Dedifferentiated amniotic fluid mesenchymal stem cell (primary cell): ENCODE measurements around the gene HSDL2.
A peak's percentile ranks its signal among the peaks of the same experiment; 100 is the strongest.
"Not testable (repeated sequence)": the region's sequence is repeated elsewhere in the genome, so short reads cannot be mapped to it uniquely, and the experiment has no call there.

Experiments
- DNase-seq: peaks from one replicate; pipeline ENCODE4 v3.0.0-alpha.2; 2016; ENCODE audit errors: extremely low spot score

The HSDL2 gene

DNA sequence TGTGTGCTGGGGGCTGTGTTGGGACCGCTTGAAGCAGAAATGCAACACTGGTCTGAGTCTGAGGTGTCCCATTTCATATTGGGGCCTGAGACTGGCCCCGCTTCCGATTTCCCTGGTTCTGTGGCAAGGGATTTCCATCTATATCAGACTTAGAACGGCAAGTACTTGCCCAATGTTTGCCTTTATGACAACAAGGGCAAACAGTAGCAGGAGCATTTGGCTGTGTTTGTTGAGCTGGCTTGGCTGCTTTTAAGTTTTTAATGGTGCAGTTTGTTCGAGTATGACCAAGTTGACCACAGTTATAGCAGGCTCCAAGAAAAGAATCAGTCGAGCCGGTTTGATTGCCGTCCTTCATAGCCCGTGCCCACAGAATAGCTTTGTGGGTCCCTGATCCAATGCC, 17.0 kb downstream of the HSDL2 start:
- DNase-seq: no peak

DNA sequence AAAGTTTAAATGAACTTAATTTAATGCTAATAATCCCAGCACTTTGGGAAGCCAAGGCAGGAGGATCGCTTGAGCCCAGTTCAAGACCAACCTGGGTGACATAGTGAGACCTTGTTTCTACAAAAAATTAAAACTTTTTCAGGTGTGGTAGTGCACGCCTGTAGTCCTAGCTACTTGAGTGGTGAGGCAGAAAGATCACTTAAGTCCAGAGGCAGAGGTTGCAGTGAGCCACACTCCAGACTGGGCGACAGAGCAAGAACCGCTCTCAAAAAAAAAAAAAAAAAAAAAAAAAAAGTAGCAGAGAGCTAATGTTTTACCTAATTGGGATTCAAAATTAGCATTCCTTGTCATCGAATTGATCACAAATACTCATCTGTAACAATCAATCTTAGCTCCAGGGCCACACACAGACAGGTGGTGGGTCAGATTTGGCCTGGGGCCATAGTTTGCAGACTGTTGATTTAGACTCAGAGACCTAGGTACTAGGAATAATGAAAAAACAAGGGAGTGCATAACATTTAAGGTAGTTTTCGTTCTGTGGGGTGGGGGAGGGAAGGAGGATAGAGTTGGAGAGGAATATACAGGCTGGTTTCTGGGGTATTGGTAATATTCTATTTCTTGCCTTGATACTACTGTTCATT, 21.4 kb downstream of the HSDL2 start:
- DNase-seq: no peak

DNA sequence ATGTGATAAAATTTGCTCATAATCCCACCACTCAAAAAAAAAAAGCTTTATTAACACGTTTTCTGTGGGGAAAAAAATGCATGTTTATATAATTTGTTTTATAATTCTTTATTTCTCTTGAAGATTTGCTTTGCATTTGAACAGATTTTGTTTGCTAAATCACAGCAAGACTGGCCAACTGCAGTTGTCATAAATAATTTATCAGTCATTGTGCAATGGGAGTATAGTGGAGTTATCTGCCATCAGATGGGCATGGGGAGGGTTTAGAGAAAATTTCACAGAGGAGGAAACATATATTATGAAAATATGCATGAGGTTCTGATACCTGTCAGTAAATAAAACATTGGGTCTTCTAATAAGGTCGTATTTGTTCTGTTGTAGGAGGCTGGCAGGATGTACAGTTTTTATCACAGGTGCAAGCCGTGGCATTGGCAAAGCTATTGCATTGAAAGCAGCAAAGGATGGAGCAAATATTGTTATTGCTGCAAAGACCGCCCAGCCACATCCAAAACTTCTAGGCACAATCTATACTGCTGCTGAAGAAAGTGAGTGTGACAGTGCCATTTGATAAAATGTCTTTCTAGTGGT, 23.8 kb downstream of the HSDL2 start:
- DNase-seq: no peak

DNA sequence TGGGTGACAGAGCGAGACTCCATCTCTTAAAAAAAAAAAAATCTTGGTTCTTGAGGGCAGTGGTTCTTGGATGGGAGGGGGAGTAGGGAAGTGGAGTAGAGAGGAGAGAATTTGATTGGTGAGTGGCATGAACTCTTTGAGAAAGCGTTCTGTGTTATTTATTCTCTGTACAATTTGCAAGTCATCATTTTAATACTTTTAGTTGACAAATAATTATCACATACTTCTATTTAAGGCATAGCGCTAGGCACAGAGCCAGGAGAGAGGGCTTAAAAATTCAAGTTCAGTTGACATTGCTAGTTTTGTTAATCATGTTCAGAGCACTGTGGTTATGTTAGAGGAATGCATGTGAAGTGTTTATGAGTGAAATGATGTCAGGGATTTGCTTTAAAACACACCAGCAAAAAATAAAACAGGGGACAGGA, 24.6 kb downstream of the HSDL2 start:
- no peak for DNase-seq

DNA sequence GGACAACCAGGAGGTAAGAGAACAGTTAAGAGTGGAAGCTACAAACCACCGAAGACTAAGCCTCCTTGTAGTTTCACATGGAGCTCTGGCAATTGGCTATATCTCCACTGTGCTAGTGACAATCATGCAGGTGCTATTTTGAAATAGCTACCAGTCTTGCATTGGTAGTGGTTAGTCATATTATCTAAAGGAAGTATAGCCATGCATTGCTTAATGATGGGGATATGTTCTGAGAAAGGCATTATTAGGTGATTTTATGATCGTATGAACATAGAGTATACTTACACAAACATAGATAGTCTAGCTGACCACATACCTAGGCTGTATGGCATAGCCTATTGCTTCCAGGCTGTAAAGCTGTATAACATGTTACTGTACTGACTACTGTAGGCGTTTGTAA, 28.4 kb downstream of the HSDL2 start:
- no peak for DNase-seq

GRCh38 chr9:112408819-112409218, 28.9 kb downstream of the HSDL2 start:
- no peak for DNase-seq

- DNase-seq: no peak
Measured at GRCh38 chr9:112409758-112410157, 29.9 kb downstream of the HSDL2 start.

- DNase-seq: peak; percentile 87
Measured at GRCh38 chr9:112411626-112412027, 31.7 kb downstream of the HSDL2 start.

DNA sequence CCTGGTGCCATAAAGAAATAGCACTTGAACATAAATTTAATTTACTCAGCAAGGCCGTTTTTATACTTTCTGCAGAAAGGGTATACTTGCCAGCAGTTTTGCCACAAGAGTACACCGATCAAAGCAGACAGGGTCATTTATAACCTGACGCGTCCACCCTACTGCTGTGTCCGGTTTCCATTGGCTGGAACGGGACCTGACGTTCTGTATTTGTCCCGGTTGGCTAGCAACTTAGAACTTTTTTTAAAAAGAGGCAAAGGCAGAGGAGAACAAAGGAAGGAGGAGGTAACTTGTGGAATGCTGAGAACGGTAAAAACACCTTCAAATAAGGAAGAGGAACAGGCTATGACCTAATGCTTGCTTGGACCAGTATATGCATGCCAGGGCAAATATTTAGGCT, 33.8 kb downstream of the HSDL2 start:
- not testable (repeated sequence) for DNase-seq

DNA sequence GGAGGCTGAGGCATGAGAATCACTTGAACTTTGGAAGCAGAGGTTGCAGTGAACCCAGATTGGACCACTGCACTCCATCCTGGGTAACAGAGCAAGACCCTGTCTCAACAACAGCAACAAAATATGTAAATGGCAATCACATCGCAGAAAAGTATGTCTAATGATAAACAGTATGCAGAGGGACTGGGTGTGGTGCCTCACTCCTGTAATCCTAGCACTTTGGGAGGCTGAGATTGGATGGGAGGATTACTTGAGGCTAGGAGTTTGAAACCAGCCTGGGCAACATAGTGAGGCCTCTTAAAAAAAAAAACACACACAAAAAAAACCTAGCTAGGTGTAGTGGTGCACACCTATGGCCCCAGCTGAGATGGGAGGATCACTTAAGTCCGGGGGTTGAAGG, 40.3 kb downstream of the HSDL2 start:
- DNase-seq: no peak

GRCh38 chr9:112421771-112422222, 41.9 kb downstream of the HSDL2 start:
- no peak for DNase-seq

GRCh38 chr9:112422417-112423148, 42.7 kb downstream of the HSDL2 start:
- no peak for DNase-seq

- no peak for DNase-seq
Measured at GRCh38 chr9:112430006-112430522, 50.2 kb downstream of the HSDL2 start.

DNA sequence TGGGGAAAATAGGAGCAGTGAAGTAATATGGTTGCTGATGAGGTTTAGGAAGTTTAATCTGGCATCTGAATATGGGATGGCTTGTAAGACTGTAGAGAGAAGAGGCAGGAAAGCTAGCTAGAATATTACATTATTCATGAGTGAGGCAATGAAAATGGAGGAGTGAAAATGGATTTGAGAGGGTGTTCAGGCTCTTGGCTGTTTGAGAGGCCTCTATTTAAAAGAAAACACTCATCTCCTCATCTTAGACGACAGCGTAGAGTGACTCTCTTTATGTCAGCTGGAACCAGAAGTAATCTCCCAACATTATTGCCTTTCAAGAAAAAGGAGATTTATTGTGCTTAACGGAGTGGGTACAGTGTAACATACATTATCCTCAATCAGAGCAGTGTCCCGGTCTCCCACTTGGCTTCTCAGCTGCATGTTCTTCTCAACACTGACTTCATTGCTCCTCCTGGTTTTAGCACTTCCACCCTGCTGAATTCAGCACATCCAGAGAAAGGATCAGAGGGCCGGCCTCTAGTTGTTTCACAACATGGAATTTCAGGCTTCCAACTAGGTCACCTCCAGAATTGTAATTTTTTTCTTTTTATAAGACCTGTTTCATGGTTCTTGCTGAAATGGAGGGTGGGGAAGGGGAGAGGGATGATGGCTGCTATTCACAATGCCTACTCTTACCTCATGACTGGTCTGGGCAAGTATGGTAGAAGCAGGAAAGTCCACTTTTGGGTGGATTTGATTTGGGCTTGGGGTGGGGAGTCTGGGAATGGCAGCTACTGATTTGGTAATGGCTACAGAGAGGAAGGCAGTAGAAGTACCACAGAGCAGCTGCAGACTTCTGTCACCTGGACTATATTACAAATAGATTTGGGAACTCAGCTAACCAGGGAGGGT, 53.8 kb downstream of the HSDL2 start:
- no peak for DNase-seq

GRCh38 chr9:112434487-112434886, 54.6 kb downstream of the HSDL2 start:
- DNase-seq: no peak

DNA sequence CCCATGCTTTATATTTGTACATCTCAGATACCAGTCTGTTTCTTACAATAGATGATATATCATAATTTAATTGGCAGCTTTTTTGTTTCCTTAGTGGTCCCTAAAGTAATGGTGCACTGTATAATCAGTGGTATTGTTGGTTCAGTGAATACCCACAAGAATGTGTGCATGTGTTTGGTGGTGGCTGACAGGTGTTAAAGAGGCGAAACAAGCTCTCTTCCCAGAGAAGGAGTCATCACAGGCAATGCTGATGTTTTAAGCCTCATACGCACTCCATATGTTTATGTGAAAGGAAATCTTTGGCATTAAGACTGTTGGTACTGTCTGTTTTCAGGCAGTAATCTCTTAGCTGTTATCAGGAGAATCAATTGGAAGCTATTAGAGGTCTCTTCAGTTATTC, 57.5 kb downstream of the HSDL2 start:
- no peak for DNase-seq

DNA sequence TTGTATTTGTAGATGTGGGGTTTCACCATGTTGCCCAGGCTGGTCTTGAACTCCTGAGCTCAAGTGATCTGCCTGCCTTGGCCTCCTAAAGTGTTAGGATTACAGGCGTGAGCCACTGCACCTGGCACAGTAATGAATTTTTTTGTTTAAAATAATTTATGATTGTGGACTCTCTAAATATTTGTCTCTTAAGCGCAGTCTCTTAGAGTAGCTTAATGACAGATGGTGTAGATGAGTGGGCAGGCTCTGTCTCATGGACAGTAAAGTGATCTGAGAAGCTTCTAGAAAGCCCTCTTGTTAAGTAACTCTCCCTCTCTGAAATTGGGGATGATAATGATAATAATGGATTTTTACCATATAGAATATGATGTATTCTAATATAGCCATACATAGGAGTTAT, 59.3 kb downstream of the HSDL2 start:
- no peak for DNase-seq

DNA sequence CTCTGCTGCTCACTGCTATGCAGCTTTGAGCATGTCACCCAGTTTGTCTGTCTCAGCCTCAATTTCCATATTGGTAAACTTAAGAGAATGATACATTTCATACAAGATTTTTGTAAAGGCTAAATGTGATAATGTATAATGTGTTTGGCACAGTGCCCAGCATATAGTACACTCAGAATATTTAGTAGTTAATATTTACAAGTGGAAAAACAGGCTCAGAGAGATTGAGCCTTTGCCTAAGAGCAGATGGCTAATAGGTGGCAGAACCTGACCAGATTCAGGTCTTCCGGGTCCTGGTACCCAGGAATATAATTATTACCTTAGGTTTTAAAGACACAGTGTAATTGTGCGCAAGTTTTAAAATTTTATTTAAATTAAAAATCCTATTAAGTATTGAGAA, 59.9 kb downstream of the HSDL2 start:
- DNase-seq: no peak

DNA sequence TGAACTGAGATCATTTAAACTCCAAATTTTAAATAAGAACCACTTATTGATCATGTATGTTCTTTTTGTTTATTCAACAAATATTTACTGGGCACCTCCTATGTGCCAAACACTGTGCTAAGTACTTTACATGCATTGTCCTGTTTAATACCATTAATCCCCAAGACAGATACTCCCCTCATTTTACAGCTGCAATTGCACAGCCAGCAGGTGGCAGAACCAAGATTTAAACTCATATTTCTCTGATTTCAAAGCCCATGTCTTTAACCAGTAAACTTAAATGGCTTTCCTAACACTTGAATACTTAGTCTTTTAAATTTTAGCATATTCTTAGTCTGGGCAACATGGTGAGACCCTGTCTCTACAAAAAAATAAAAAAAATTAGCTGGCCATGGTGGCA, 63.3 kb downstream of the HSDL2 start:
- DNase-seq: no peak

DNA sequence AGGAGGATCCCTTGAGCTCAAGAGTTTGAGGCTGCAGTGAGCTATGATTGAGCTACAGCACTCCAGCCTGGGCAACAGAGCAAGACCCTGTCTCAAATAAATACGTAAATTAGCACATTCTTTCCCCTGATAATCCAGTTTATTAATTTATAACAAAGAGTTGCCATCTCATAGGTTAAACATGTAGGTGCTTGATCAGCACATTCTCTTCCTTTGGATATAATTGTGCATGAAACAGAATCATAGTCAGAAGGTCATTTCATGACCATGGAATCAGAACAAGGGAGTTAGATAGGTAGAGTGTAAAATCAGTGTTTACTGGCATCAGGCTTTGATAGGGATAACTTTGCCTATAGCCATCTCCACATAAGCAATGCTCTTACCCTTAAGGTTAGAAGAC, 63.7 kb downstream of the HSDL2 start:
- no peak for DNase-seq

DNA sequence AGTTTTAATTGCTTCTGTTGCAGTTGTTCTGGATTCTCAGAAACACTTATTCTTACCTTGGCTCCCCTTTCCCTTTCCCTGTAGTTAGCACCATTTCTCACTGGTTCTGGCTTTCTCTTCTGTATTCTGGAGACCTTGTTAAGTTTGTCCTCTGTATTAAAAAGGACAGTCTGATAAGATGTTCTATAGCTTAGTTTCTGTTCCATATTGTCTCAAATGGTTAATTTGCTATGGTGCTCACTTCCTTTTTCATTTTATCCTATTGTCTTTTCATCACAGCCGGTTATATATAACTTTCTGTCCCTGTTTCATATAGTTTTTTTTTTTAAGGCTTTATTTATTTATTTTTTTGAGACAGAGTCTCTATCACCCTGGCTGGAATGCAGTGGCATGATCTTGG, 65.3 kb downstream of the HSDL2 start:
- DNase-seq: no peak

- no peak for DNase-seq
Measured at GRCh38 chr9:112446080-112446479, 66.2 kb downstream of the HSDL2 start.
